ENCODE measurements around the gene ZFP1. TPM values are rescaled to one million over a fixed set of nuclear protein-coding genes. Genes with fewer than 3 reads are reported as not detected.

Gene ZFP1
- total RNA-seq, 1 experiment from 2014 or later, result 22.6 TPM

DNA sequence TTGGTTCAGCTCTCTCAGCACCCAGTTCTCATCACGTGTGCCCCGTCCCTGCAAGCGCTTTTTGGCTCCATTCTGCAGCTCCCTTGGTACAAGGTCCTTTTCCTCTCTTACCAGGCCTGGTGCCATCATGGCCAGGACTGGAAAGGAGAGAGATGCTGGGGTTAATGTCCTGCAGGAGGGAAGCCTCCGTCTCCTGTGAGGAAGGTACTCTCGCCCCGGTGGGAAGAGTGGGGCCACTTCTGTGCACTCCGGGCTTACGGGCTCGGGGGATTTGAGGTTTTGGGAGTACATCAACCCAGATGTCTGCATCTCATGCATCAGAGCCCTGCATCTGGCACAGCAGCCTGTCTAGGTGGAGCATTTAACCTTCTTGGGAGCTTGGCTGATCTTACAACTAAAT, 48.5 kb downstream of the ZFP1 start:
- DNase-seq (ENCODE audit: low spot score), result no peak
- Histone ChIP-seq H3K27me3 (replicated peaks; ENCODE audit: insufficient read depth, low read depth, low read length, poor library complexity) (no peaks in the 10 kb centered on the region), H3K4me1 (ENCODE audit: insufficient read depth, low read length, poor library complexity, severe bottlenecking) (no peaks in the 10 kb centered on the region), H3K4me3 (ENCODE audit: low read depth, low read length, poor library complexity, severe bottlenecking) (no peak overlapping the region), H3K27ac (ENCODE audit: low read depth, low read length, poor library complexity, severe bottlenecking) (no peak overlapping the region), H3K36me3 (ENCODE audit: insufficient read depth, low read length, poor library complexity, severe bottlenecking) (no peaks in the 10 kb centered on the region), H3K9me3 (ENCODE audit: low read depth, low read length, poor library complexity, severe bottlenecking) (no peaks in the 10 kb centered on the region)
- POLR2A ChIA-PET (ENCODE audit: low non-redundant PET), result no interaction called here
- intact Hi-C loops (cut with micrococcal nuclease; ENCODE audit: unreplicated experiment), result no loop called here
- TF ChIP-seq, protein P1, sequence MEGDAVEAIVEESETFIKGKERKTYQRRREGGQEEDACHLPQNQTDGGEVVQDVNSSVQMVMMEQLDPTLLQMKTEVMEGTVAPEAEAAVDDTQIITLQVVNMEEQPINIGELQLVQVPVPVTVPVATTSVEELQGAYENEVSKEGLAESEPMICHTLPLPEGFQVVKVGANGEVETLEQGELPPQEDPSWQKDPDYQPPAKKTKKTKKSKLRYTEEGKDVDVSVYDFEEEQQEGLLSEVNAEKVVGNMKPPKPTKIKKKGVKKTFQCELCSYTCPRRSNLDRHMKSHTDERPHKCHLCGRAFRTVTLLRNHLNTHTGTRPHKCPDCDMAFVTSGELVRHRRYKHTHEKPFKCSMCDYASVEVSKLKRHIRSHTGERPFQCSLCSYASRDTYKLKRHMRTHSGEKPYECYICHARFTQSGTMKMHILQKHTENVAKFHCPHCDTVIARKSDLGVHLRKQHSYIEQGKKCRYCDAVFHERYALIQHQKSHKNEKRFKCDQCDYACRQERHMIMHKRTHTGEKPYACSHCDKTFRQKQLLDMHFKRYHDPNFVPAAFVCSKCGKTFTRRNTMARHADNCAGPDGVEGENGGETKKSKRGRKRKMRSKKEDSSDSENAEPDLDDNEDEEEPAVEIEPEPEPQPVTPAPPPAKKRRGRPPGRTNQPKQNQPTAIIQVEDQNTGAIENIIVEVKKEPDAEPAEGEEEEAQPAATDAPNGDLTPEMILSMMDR (conservative IDR thresholded peaks at IDR 0.05; ENCODE audit: low read depth, low read length), result no peak
- TF ChIP-seq EZH2 (IDR thresholded peaks at IDR 0.05; ENCODE audit: borderline replicate concordance, low read depth, low read length, poor library complexity, severe bottlenecking), result no peak
- CTCF ChIA-PET, result no interaction called here
- BruUV-seq (replicated peaks), result no TSS peak

DNA sequence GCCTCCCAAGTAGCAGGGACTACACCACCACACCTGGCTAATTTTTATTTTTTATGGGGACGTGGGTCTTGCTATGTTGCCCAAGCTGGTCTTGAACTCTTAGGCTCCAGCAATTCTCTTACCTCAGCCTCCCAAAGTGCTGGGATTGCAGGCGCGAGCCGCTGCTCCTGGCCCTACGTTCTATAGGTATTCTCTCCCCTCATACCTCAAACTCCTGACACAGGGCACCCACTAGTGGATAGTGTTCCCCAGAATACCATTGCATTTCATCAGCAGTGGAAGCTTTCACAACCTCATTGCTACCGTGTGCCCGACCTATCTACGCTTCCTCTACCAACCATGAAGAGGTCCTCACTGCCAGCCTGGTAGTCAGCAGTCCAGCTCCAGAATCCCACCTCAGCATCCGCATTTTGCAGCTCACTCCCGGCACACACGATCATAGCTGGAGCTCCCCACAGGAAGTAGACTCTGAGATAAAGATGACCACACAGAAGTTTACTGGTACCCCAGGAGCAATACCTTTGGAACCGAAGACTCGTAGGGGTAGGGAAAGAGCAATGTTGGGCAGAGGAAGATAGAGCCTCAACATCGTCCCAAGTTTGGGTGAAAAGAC, 49.3 kb downstream of the ZFP1 start:
- Histone ChIP-seq H3K27ac (ENCODE audit: low read depth, low read length, poor library complexity, severe bottlenecking) (no peak overlapping the region), H3K9me3 (ENCODE audit: low read depth, low read length, poor library complexity, severe bottlenecking) (no peaks in the 10 kb centered on the region), H3K36me3 (ENCODE audit: insufficient read depth, low read length, poor library complexity, severe bottlenecking) (no peaks in the 10 kb centered on the region), H3K4me3 (ENCODE audit: low read depth, low read length, poor library complexity, severe bottlenecking) (no peak overlapping the region), H3K27me3 (replicated peaks; ENCODE audit: insufficient read depth, low read depth, low read length, poor library complexity) (no peaks in the 10 kb centered on the region), H3K4me1 (ENCODE audit: insufficient read depth, low read length, poor library complexity, severe bottlenecking) (no peaks in the 10 kb centered on the region)
- ChIA-PET POLR2A (ENCODE audit: low non-redundant PET) (interaction anchor here (0.6 kb wide), 1 partner anchor 108 kb away, joined by 4 read pairs; no protein-coding TSS in a partner anchor), CTCF (interaction anchor here (2.4 kb wide), 1 partner anchor 188 kb away, joined by 42 read pairs; no protein-coding TSS in a partner anchor)
- peak; percentile 34 for DNase-seq (ENCODE audit: low spot score)
- TF ChIP-seq, protein P1 (conservative IDR thresholded peaks at IDR 0.05; ENCODE audit: low read depth, low read length), result 0 out of 2 replicates have a peak, but pooled peaks have one; percentile 9
- TF ChIP-seq EZH2 (IDR thresholded peaks at IDR 0.05; ENCODE audit: borderline replicate concordance, low read depth, low read length, poor library complexity, severe bottlenecking), result no peak
- no TSS peak for BruUV-seq (replicated peaks)
- intact Hi-C loops (cut with micrococcal nuclease; ENCODE audit: unreplicated experiment), result loop anchor here (2.0 kb wide), 1 partner anchor 267 kb away; the partner anchor contains the start of gene TMEM170A

DNA sequence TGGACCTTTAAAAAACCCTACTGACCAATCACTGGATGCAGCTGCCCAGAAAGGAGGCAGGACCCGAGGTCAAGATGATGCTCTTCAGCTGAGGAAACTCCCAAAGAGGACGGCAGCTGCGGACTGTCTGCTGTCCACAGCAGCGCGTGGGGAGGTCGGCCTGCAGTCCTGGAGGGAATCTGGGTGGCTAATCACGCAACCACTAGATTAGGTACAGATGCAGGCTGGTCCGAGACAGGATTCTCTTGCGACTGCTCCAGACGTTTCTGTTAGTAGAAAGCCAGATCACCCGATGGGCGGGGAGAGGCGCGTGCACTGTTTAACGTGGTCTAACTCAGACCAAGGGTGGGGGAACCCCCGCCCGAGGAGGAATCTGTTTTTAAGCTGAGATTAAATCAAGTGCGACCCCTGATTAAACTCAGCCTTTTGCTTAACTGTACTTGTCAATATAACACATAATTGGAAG, 49.8 kb downstream of the ZFP1 start:
- Histone ChIP-seq H3K27ac (ENCODE audit: low read depth, low read length, poor library complexity, severe bottlenecking) (no peak overlapping the region), H3K27me3 (replicated peaks; ENCODE audit: insufficient read depth, low read depth, low read length, poor library complexity) (no peaks in the 10 kb centered on the region), H3K36me3 (ENCODE audit: insufficient read depth, low read length, poor library complexity, severe bottlenecking) (no peaks in the 10 kb centered on the region), H3K9me3 (ENCODE audit: low read depth, low read length, poor library complexity, severe bottlenecking) (no peaks in the 10 kb centered on the region), H3K4me1 (ENCODE audit: insufficient read depth, low read length, poor library complexity, severe bottlenecking) (no peaks in the 10 kb centered on the region), H3K4me3 (ENCODE audit: low read depth, low read length, poor library complexity, severe bottlenecking) (no peak overlapping the region)
- CTCF ChIA-PET, result interaction anchor here (1.1 to 2.4 kb wide), 3 partner anchors 40 to 204 kb away, joined by 6 to 42 read pairs (median 8); no protein-coding TSS in a partner anchor
- BruUV-seq (replicated peaks), result no TSS peak
- peak; percentile 26 for DNase-seq (ENCODE audit: low spot score)
- TF ChIP-seq, protein P1 (conservative IDR thresholded peaks at IDR 0.05; ENCODE audit: low read depth, low read length), result no peak
- TF ChIP-seq EZH2 (IDR thresholded peaks at IDR 0.05; ENCODE audit: borderline replicate concordance, low read depth, low read length, poor library complexity, severe bottlenecking), result no peak
- POLR2A ChIA-PET (ENCODE audit: low non-redundant PET), result no interaction called here
- intact Hi-C loops (cut with micrococcal nuclease; ENCODE audit: unreplicated experiment), result loop anchor here (2.0 kb wide), 1 partner anchor 267 kb away; the partner anchor contains the start of gene TMEM170A

Data from A673 (cell line).